BLaER1 (cell line): Measurements from ENCODE around the gene KPNA4.
"Not testable (repeated sequence)": the region's sequence is repeated elsewhere in the genome, so short reads cannot be mapped to it uniquely, and the experiment has no call there.

Source experiments
- H3K27ac ChIP-seq: shearing (Covaris generic); formaldehyde crosslinking; 2 replicates; pipeline ENCODE4 v1.8.1; 2022
- H3K27me3 ChIP-seq: shearing (Covaris generic); formaldehyde crosslinking; 2 replicates; pipeline ENCODE4 v1.8.1; 2022
- H3K36me3 ChIP-seq: shearing (Covaris generic); formaldehyde crosslinking; 2 replicates; pipeline ENCODE4 v1.8.1; 2022
- H3K4me1 ChIP-seq: shearing (Covaris generic); formaldehyde crosslinking; 2 replicates; pipeline ENCODE4 v1.8.1; 2022
- H3K4me2 ChIP-seq: shearing (Covaris generic); formaldehyde crosslinking; 2 replicates; pipeline ENCODE4 v1.8.1; 2022
- H3K4me3 ChIP-seq: shearing (Covaris generic); formaldehyde crosslinking; 2 replicates; pipeline ENCODE4 v1.8.1; 2022
- H3K9ac ChIP-seq: shearing (Covaris generic); formaldehyde crosslinking; 2 replicates; pipeline ENCODE4 v1.8.1; 2022
- H3K9me3 ChIP-seq: shearing (Covaris generic); formaldehyde crosslinking; 2 replicates; pipeline ENCODE4 v1.8.1; 2022
- H4K20me1 ChIP-seq: shearing (Covaris generic); formaldehyde crosslinking; 2 replicates; pipeline ENCODE4 v1.8.1; 2022
- Cebpa-rat ChIP-seq: shearing (Covaris generic); IDR thresholded peaks from 2 replicates; pipeline ENCODE4 v1.8.1; 2022

KPNA4 gene

GRCh38 chr3:160458151-160458550 is 107.2 kb downstream of the KPNA4 start:
- no peak overlapping the region for H3K4me2 ChIP-seq
- peaks cover 6% of the 10 kb centered on the region; the same call in 1 of the 2 replicates for H3K9me3 ChIP-seq
- no peaks in the 10 kb centered on the region for H3K36me3 ChIP-seq
- no peaks in the 10 kb centered on the region for H3K4me1 ChIP-seq
- H3K27ac ChIP-seq: no peak overlapping the region
- H3K27me3 ChIP-seq: no peaks in the 10 kb centered on the region
- H4K20me1 ChIP-seq: no peaks in the 10 kb centered on the region
- no peak overlapping the region for H3K4me3 ChIP-seq
- H3K9ac ChIP-seq: no peak overlapping the region
- TF ChIP-seq Cebpa-rat: no peak

DNA sequence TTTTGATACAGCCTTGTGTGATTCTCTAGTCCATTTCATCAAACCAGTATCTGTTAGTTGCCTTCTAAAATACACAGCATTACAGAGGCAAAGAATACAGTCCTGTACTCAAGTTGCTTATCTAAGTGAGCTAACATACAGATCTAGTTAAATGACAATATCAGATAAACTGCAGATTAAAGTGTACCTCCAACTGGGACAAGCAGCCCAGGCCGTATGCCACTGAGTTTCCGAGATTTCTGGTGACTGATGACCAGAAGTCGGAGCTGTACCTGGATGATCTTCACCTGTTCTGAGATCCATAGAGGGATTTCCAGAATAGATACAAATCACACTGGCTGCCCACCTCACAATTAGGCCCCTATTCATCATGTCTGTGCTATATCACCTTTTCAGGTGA is 109.5 kb downstream of the KPNA4 start:
- Histone ChIP-seq H4K20me1 (no peaks in the 10 kb centered on the region), H3K4me2 (no peak overlapping the region), H3K27ac (no peak overlapping the region), H3K4me1 (no peaks in the 10 kb centered on the region), H3K9me3 (peaks cover 6% of the 10 kb centered on the region; the same call in 1 of the 2 replicates), H3K4me3 (no peak overlapping the region), H3K27me3 (no peaks in the 10 kb centered on the region), H3K9ac (no peak overlapping the region), H3K36me3 (no peaks in the 10 kb centered on the region)
- TF ChIP-seq Cebpa-rat: no peak

DNA sequence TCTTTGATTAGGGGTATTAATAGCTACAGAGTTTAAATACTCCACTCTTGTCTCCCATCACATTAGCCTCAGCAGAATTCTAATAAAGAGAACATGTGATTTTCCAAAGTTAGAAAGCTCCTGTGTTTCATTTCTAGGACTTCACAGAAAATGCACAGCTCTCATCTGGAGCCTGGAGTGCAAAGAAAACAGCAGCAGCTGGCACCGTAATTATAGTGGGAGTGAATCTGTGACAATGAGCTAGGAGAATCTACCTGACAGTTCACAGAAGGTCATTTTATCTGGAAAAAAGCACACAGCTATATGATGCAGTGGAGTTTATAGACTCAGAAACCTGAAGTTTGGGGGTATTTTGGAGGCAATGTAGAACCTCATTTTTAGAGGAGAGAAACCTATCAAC is 110.4 kb downstream of the KPNA4 start:
- Histone ChIP-seq H3K27ac (no peak overlapping the region), H3K9me3 (peaks cover 4% of the 10 kb centered on the region), H3K27me3 (no peaks in the 10 kb centered on the region), H3K4me2 (no peak overlapping the region), H4K20me1 (no peaks in the 10 kb centered on the region), H3K4me1 (peaks cover 3% of the 10 kb centered on the region; the same call in 1 of the 2 replicates), H3K9ac (no peak overlapping the region), H3K36me3 (no peaks in the 10 kb centered on the region), H3K4me3 (no peak overlapping the region)
- TF ChIP-seq Cebpa-rat: no peak

DNA sequence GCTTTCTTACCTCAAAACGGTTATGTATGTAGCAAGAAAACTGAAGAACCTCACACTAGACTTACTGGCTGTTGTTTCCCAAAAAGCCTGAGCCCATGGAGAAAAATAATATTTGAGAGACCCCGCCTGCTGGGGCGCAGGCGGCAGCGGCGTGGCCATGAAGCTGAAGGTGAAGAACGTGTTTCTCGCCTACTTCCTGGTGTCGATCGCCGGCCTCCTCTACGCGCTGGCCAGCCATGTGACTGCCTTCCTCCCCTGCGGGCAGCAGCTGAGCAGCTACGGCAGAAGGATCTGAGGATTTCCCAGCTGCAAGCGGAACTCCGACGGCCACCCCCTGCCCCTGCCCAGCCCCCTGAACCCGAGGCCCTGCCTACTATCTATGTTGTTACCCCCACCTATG is 113.1 kb downstream of the KPNA4 start:
- H3K27ac ChIP-seq, H3K27me3 ChIP-seq, H3K4me2 ChIP-seq, H3K9me3 ChIP-seq, H3K4me3 ChIP-seq, H3K36me3 ChIP-seq, H4K20me1 ChIP-seq, H3K9ac ChIP-seq: not testable (repeated sequence)
- H3K4me1 ChIP-seq: peaks cover 18% of the 10 kb centered on the region

DNA sequence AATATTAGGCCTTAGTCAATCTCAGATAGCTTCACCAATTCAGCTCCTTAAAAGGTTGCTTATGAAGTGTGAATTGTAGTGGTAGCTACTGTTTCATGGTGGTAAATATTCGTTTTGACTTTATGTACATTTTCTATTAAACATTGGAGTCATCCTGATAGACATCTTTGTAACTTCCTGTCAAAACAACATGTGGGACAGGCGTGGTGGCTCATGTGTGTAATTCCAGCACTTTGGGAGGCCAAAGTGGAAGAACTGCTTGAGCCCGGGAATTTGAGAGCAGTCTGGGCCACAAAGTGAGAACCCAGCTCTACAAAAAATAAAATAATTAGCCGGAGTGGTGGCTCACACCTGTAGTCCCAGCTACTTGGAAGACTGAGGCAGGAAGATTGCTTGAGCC is 113.8 kb downstream of the KPNA4 start:
- no peak for TF ChIP-seq Cebpa-rat
- no peak overlapping the region for H3K4me3 ChIP-seq
- H3K27me3 ChIP-seq: no peaks in the 10 kb centered on the region
- no peak overlapping the region for H3K4me2 ChIP-seq
- H4K20me1 ChIP-seq: no peaks in the 10 kb centered on the region
- peaks cover 6% of the 10 kb centered on the region; the same call in 1 of the 2 replicates for H3K9me3 ChIP-seq
- peaks cover 22% of the 10 kb centered on the region for H3K4me1 ChIP-seq
- H3K9ac ChIP-seq: no peak overlapping the region
- H3K27ac ChIP-seq: no peak overlapping the region
- peaks cover 2% of the 10 kb centered on the region for H3K36me3 ChIP-seq

DNA sequence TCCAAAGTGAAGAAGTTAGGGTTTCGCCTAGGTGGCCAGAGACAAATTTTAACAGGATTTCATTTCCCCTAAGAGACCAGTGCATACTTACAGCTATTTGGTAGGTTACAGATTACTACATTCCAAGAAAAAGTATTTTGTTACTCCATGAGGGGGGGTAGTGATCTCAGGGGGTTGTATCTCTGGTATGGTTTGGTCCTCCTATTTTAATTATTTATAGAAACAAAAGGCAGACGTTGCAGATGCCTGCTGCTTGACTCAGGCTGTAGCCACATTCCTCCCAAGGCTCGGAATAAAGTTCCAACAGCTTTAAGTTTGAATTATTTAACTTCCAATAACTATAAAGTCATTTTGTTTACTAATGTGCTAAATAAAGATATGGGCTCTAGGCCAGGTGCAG is 114.5 kb downstream of the KPNA4 start:
- TF ChIP-seq Cebpa-rat: no peak
- peaks cover 25% of the 10 kb centered on the region for H3K4me1 ChIP-seq
- H3K9me3 ChIP-seq: peaks cover 6% of the 10 kb centered on the region; the same call in 1 of the 2 replicates
- no peak overlapping the region for H3K27ac ChIP-seq
- H4K20me1 ChIP-seq: no peaks in the 10 kb centered on the region
- no peak overlapping the region for H3K4me3 ChIP-seq
- H3K27me3 ChIP-seq: no peaks in the 10 kb centered on the region
- peaks cover 6% of the 10 kb centered on the region for H3K36me3 ChIP-seq
- no peak overlapping the region for H3K9ac ChIP-seq
- H3K4me2 ChIP-seq: no peak overlapping the region

- TF ChIP-seq Cebpa-rat: no peak
- Histone ChIP-seq H3K9ac (peak within 1 kb of the TSS; percentile 87), H3K9me3 (peaks cover 15% of the 10 kb centered on the region; the same call in 1 of the 2 replicates), H3K4me3 (peak within 1 kb of the TSS; percentile 85), H3K4me1 (peaks cover 25% of the 10 kb centered on the region), H3K27me3 (no peaks in the 10 kb centered on the region), H3K4me2 (peak within 1 kb of the TSS; percentile 54), H3K27ac (peak within 1 kb of the TSS; percentile 83), H4K20me1 (no peaks in the 10 kb centered on the region), H3K36me3 (peaks cover 16% of the 10 kb centered on the region)
Observed at GRCh38 chr3:160449636-160450598, 115.5 kb downstream of the KPNA4 start, which contains the start of gene TRIM59. Gene TRIM59 (minus strand): TSS chr3:160449786. CDS start chr3:160439183, 10,603 bp downstream.

GRCh38 chr3:160448845-160449635 is 116.3 kb downstream of the KPNA4 start:
- Histone ChIP-seq H3K9ac (peak overlapping the region; percentile 87), H3K4me2 (peak overlapping the region; percentile 54), H3K4me1 (peaks cover 25% of the 10 kb centered on the region), H4K20me1 (no peaks in the 10 kb centered on the region), H3K9me3 (peaks cover 15% of the 10 kb centered on the region; the same call in 1 of the 2 replicates), H3K4me3 (peak overlapping the region; percentile 85), H3K27ac (peak overlapping the region; percentile 83), H3K27me3 (no peaks in the 10 kb centered on the region), H3K36me3 (peaks cover 23% of the 10 kb centered on the region)
- TF ChIP-seq Cebpa-rat: no peak

- no peak for TF ChIP-seq Cebpa-rat
- Histone ChIP-seq H3K27ac (no peak overlapping the region), H3K36me3 (peaks cover 35% of the 10 kb centered on the region), H3K9ac (no peak overlapping the region), H3K27me3 (no peaks in the 10 kb centered on the region), H4K20me1 (no peaks in the 10 kb centered on the region), H3K4me3 (no peak overlapping the region), H3K4me1 (peaks cover 25% of the 10 kb centered on the region), H3K4me2 (peak overlapping the region; percentile 54), H3K9me3 (peaks cover 21% of the 10 kb centered on the region; the same call in 1 of the 2 replicates)
Observed at GRCh38 chr3:160447544-160447943, 117.8 kb downstream of the KPNA4 start.
